ENCODE measurements around the gene TGFBR3. TPM values are rescaled to one million over a fixed set of nuclear protein-coding genes. Genes with fewer than 3 reads are reported as not detected.

TGFBR3 gene
- total and polyA plus RNA-seq, 2 of the 4 experiments (the other 2 are of a cell fraction), result 3.0 to 11.3 TPM

GRCh38 chr1:91803123-91803522, 82.8 kb downstream of the TGFBR3 start:
- Histone ChIP-seq H3K23ac (ENCODE audit: low read depth, low read length) (no peak overlapping the region), H3K27me3 (ENCODE audit: control insufficient read depth, insufficient read depth, low read length) (no peaks in the 10 kb centered on the region), H2BK5ac (ENCODE audit: low read depth, low read length, poor library complexity, severe bottlenecking) (no peak overlapping the region), H3K9ac (ENCODE audit: low read depth, low read length) (no peak overlapping the region), H2BK20ac (ENCODE audit: low read depth, low read length) (no peak overlapping the region), H3K4me3 (ENCODE audit: insufficient read depth, low read depth, low read length) (no peak overlapping the region), H4K8ac (ENCODE audit: low read depth in 2 of 2, low read length in 2 of 2) (no peak overlapping the region), H3K56ac (ENCODE audit: extremely low read depth, insufficient read depth, low read length) (no peak overlapping the region), H3K18ac (ENCODE audit: low read depth, low read length) (no peak overlapping the region), H2AK9ac (replicated peaks; ENCODE audit: low read depth, low read length, poor library complexity) (peak overlapping the region; percentile 19), H3K79me1 (ENCODE audit: low read depth in 1 of 2, low read length in 2 of 2) (peaks cover 2 to 13% of the 10 kb centered on the region in 2 experiments; a peak in 2 of 4 replicates), H3K14ac (replicated peaks; ENCODE audit: low read depth, low read length) (no peak overlapping the region; the same call in 1 of the 2 replicates), H3K36me3 (ENCODE audit: control insufficient read depth, insufficient read depth, low read length) (no peaks in the 10 kb centered on the region), H3K4me2 (ENCODE audit: low read depth, low read length) (no peak overlapping the region), H4K5ac (ENCODE audit: low read depth, low read length) (no peak overlapping the region), H4K20me1 (ENCODE audit: insufficient read depth, low read length) (no peaks in the 10 kb centered on the region), H3K27ac (ENCODE audit: insufficient read depth, low read length) (no peak overlapping the region), H3K4ac (ENCODE audit: low read depth, low read length) (no peak overlapping the region), H2AK5ac (ENCODE audit: low read depth, low read length) (no peak overlapping the region), H4K91ac (ENCODE audit: insufficient read depth, low read depth, low read length) (no peak overlapping the region), H2AFZ (replicated peaks; ENCODE audit: low read length, poor library complexity) (peak overlapping the region; percentile 28), H3K4me1 (ENCODE audit: control insufficient read depth, insufficient read depth, low read length) (peaks cover 12% of the 10 kb centered on the region; the same call in 1 of the 2 replicates), H2BK15ac (ENCODE audit: low read depth, low read length) (no peak overlapping the region), H2BK120ac (ENCODE audit: low read depth, low read length) (no peak overlapping the region), H3K9me3 (ENCODE audit: control insufficient read depth, insufficient read depth, low read length) (no peaks in the 10 kb centered on the region), H3K9me1 (ENCODE audit: insufficient read depth, low read length) (peaks cover 6% of the 10 kb centered on the region; the same call in 1 of the 2 replicates)
- dilution Hi-C loops (cut with HindIII; ENCODE audit: low sequenced_read_pairs, unreplicated experiment) (no loop called here), intact Hi-C loops (cut with micrococcal nuclease) (no loop called here), in situ Hi-C loops (cut with MboI; ENCODE audit: low sequenced_read_pairs) (no loop called here)
- CTCF ChIA-PET, result no interaction called here
- no peak for TF ChIP-seq CEBPB (IDR thresholded peaks at IDR 0.05; ENCODE audit: low read depth, low read length)
- TF ChIP-seq MAFK (IDR thresholded peaks at IDR 0.05; ENCODE audit: low read depth, low read length), result no peak
- TF ChIP-seq CHD1 (IDR thresholded peaks at IDR 0.05; ENCODE audit: low read depth, low read length), result no peak
- TF ChIP-seq POLR2A (IDR thresholded peaks at IDR 0.05; ENCODE audit: low read depth, low read length), result no peak
- no peak for TF ChIP-seq MAZ (IDR thresholded peaks at IDR 0.05; ENCODE audit: borderline replicate concordance, low read depth, low read length)
- TF ChIP-seq RAD21 (IDR thresholded peaks at IDR 0.05; ENCODE audit: low read length), result no peak
- no peak for TF ChIP-seq SMC3 (IDR thresholded peaks at IDR 0.05; ENCODE audit: low read depth, low read length)
- no TSS peak for BruUV-seq (replicated peaks)
- ATAC-seq (ENCODE audit: low read depth) (no peak), DNase-seq (no peak)
- POLR2A ChIA-PET (ENCODE audit: unreplicated experiment), result interaction anchor here (0.6 kb wide), 1 partner anchor 15 kb away, joined by 3 read pairs; no protein-coding TSS in a partner anchor
- 86% methylated on average over 5 of the region's 8 CpGs; no CpG with 5 or more reads in 1 of the 2 experiments for WGBS, 2 experiments (ENCODE audit: extremely low coverage in 2 of 2, insufficient read length in 1 of 2)
